ENCODE measurements around the gene RIC8B.
"Not testable (repeated sequence)": the region's sequence is repeated elsewhere in the genome, so short reads cannot be mapped to it uniquely, and the experiment has no call there.

RIC8B gene

DNA sequence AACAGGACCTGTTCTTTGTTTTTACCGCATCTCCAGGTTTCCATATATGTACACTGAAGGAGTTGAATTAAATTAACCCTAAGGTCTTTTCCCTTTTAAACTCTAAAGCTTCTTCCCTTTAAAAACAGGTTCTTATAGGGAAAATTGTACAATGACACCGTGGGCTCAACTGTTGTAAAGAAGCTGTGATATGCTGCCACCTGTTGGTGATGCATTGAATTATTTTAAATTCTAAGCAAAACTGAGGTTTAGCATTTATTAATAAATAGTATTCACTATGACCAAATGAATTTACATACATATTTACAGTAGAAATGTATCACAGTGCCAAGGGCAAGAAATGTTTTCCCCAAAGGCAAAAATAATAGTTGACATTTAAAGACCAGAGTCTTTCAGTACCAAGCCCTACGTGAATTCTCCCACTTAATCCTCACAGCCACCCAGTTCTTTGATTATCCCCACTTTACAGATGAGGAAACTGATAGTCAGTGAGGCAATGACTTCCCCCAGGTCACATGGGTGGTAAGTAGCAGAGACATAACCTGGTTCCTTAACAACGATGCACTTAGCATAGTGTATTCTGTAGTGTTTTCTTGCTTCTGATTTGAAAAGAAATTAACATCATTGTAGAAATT, 145.5 kb downstream of the RIC8B start:
- FAIRE-seq: no peak
- no peak for TF ChIP-seq POLR2A (IDR thresholded peaks at IDR 0.05; ENCODE audit: low read depth, low read length)
- DNase-seq (ENCODE audit: insufficient read length, low spot score): no peak

DNA sequence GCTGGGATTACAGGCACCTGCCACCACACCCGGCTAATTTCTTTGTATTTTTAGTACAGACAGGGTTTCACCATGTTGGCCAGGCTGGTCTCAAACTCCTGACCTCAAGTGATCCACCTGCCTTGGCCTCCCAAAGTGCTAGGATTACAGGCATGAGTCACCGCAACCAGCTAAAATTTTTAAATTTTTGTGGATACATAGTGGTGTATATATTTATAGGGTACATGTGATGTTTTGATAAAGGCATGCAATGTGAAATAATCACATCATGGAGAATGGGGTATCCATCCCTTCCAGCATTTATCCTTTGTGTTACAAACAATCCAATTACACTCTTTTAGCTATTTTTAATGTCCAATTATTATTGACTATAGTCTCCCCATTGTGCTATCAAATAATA, 147.5 kb downstream of the RIC8B start:
- FAIRE-seq; DNase-seq (ENCODE audit: insufficient read length, low spot score): not testable (repeated sequence)

- not testable (repeated sequence) for FAIRE-seq; DNase-seq (ENCODE audit: insufficient read length, low spot score)
Measured at GRCh38 chr12:106923594-106923993, 149.1 kb downstream of the RIC8B start.

- FAIRE-seq (no peak), DNase-seq (ENCODE audit: insufficient read length, low spot score) (no peak)
- TF ChIP-seq POLR2A (IDR thresholded peaks at IDR 0.05; ENCODE audit: low read depth, low read length): no peak
Measured at GRCh38 chr12:106924268-106924861, 149.9 kb downstream of the RIC8B start.

DNA sequence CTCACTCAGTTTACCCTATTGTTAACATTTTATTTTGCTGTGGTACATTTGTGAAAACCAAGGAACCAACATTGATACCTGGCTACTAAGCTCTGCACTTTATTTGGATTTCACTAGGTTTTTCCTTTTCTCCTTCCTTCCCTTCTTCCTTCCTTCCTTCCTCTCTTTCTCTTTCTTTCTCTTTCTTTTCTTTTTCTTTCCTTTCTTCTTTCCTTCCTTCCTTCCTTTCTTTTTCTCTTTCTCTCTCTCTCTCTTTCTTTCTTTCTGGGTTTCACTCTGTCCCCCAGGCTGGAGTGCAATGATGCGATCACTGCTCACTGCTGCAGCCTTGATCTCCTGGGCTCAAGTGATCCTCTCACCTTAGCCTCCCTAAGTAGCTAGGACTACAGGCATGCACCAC, 152.2 kb downstream of the RIC8B start:
- no peak for TF ChIP-seq POLR2A (IDR thresholded peaks at IDR 0.05; ENCODE audit: low read depth, low read length)
- FAIRE-seq (no peak), DNase-seq (ENCODE audit: insufficient read length, low spot score) (no peak)

DNA sequence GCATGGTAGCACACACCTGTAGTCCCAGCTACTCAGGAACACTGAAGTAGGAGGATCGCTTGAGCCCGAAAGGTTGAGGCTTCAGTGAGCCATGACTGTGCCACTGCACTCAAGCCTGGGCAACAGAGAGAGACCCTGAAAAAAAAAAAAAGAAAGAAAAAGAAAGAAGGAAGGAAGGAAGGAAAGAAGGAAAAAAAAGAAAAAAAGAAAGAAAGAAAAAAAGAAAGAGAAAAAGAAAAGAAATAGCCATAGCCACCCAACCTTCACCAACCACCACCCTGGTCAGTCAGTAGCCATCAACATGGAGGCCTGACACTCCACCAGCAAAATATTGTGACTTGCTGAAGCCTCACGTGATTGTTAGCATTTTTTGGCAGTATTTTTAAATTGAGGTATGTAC, 159.8 kb downstream of the RIC8B start:
- FAIRE-seq: no peak
- no peak for TF ChIP-seq POLR2A (IDR thresholded peaks at IDR 0.05; ENCODE audit: low read depth, low read length)
- no peak for DNase-seq (ENCODE audit: insufficient read length, low spot score)

Data from H54 (cell line).